Activated naive CD8-positive, alpha-beta T cell treated with anti-CD3 and anti-CD28 coated beads, Interleukin-2, amount 50 U/mL, for 16 hours (primary cell): ENCODE results near the gene CYP8B1.

Experiments used
- DNase-seq: peaks from one replicate; pipeline ENCODE4 v3.0.0-alpha.2; 2020; ENCODE audit warnings: low read depth, low spot score

Gene CYP8B1

GRCh38 chr3:42826141-42826540 is 49.5 kb downstream of the CYP8B1 start:
- no peak for DNase-seq

GRCh38 chr3:42823351-42823750 is 52.3 kb downstream of the CYP8B1 start:
- no peak for DNase-seq

- DNase-seq, result no peak
Measured at GRCh38 chr3:42822828-42823227, 52.9 kb downstream of the CYP8B1 start.
